Measurements from ENCODE around the gene FLNB.

DNA sequence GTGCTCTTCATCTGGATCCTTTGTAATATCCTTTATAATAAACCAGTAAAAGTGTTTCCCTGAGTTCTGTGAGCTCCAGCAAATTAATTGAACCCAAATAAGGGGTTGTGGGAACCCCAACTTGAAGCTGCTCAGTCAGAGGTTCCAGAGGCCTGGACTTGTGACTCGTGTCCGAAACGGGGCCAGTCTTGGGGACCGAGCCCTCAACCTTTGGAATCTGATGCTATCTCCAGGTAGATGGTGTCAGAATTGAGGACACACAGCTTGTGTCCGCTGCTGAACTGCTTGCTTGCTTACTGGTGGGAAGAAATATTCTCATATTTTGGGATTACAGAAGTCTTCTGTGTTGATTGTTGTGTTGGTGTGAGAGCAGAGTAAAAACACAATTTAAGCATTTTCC is 39.7 kb upstream of the FLNB start:
- TF ChIP-seq, protein P1, sequence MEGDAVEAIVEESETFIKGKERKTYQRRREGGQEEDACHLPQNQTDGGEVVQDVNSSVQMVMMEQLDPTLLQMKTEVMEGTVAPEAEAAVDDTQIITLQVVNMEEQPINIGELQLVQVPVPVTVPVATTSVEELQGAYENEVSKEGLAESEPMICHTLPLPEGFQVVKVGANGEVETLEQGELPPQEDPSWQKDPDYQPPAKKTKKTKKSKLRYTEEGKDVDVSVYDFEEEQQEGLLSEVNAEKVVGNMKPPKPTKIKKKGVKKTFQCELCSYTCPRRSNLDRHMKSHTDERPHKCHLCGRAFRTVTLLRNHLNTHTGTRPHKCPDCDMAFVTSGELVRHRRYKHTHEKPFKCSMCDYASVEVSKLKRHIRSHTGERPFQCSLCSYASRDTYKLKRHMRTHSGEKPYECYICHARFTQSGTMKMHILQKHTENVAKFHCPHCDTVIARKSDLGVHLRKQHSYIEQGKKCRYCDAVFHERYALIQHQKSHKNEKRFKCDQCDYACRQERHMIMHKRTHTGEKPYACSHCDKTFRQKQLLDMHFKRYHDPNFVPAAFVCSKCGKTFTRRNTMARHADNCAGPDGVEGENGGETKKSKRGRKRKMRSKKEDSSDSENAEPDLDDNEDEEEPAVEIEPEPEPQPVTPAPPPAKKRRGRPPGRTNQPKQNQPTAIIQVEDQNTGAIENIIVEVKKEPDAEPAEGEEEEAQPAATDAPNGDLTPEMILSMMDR (IDR thresholded peaks at IDR 0.05): no peak
- TF ChIP-seq POLR2A (IDR thresholded peaks at IDR 0.05): no peak

All from adrenal gland (tissue), 5 donors.